Rectal smooth muscle tissue (tissue), 1 donor: ENCODE data around the gene TLL1.

Source experiments
- H3K27ac ChIP-seq: one replicate; pipeline ENCODE4 v1.7.0; 2013; ENCODE audit warnings: low read depth, low read length, inconsistent platforms
- H3K27me3 ChIP-seq: one replicate; pipeline ENCODE4 v1.7.0; 2013; ENCODE audit warnings: low read length; ENCODE audit not compliant: control insufficient read depth, insufficient read depth
- H3K36me3 ChIP-seq: one replicate; pipeline ENCODE4 v1.7.0; 2013; ENCODE audit warnings: low read length; ENCODE audit not compliant: control insufficient read depth, insufficient read depth
- H3K4me1 ChIP-seq: one replicate; pipeline ENCODE4 v1.7.0; 2013; ENCODE audit warnings: low read length; ENCODE audit not compliant: control insufficient read depth, insufficient read depth
- H3K4me3 ChIP-seq: one replicate; pipeline ENCODE4 v1.7.0; 2013; ENCODE audit warnings: low read length
- H3K9ac ChIP-seq: one replicate; pipeline ENCODE4 v1.7.0; 2013; ENCODE audit warnings: low read length

Gene TLL1

GRCh38 chr4:165964591-165964990 is 91.6 kb downstream of the TLL1 start:
- Histone ChIP-seq H3K36me3 (no peaks in the 10 kb centered on the region), H3K27me3 (no peaks in the 10 kb centered on the region), H3K9ac (no peak overlapping the region), H3K27ac (no peak overlapping the region), H3K4me3 (no peak overlapping the region), H3K4me1 (no peaks in the 10 kb centered on the region)

- Histone ChIP-seq H3K27me3 (no peaks in the 10 kb centered on the region), H3K9ac (no peak overlapping the region), H3K4me3 (no peak overlapping the region), H3K27ac (no peak overlapping the region), H3K4me1 (no peaks in the 10 kb centered on the region), H3K36me3 (no peaks in the 10 kb centered on the region)
Observed at GRCh38 chr4:165965503-165965902, 92.5 kb downstream of the TLL1 start.

GRCh38 chr4:165966833-165967232 is 93.8 kb downstream of the TLL1 start:
- no peak overlapping the region for H3K4me3 ChIP-seq
- H3K9ac ChIP-seq: no peak overlapping the region
- H3K36me3 ChIP-seq: no peaks in the 10 kb centered on the region
- no peaks in the 10 kb centered on the region for H3K27me3 ChIP-seq
- H3K4me1 ChIP-seq: no peaks in the 10 kb centered on the region
- H3K27ac ChIP-seq: no peak overlapping the region

- no peaks in the 10 kb centered on the region for H3K27me3 ChIP-seq
- no peak overlapping the region for H3K4me3 ChIP-seq
- no peak overlapping the region for H3K9ac ChIP-seq
- H3K36me3 ChIP-seq: no peaks in the 10 kb centered on the region
- H3K27ac ChIP-seq: no peak overlapping the region
- no peaks in the 10 kb centered on the region for H3K4me1 ChIP-seq
Observed at GRCh38 chr4:165967486-165967885, 94.4 kb downstream of the TLL1 start.

- Histone ChIP-seq H3K4me3 (no peak overlapping the region), H3K27ac (no peak overlapping the region), H3K4me1 (no peaks in the 10 kb centered on the region), H3K9ac (no peak overlapping the region), H3K36me3 (no peaks in the 10 kb centered on the region), H3K27me3 (no peaks in the 10 kb centered on the region)
Observed at GRCh38 chr4:165970703-165971420, 97.8 kb downstream of the TLL1 start.

GRCh38 chr4:165971446-165971845 is 98.4 kb downstream of the TLL1 start:
- Histone ChIP-seq H3K36me3 (no peaks in the 10 kb centered on the region), H3K27ac (no peak overlapping the region), H3K4me3 (no peak overlapping the region), H3K9ac (no peak overlapping the region), H3K4me1 (no peaks in the 10 kb centered on the region), H3K27me3 (no peaks in the 10 kb centered on the region)

- H3K4me1 ChIP-seq: no peaks in the 10 kb centered on the region
- H3K36me3 ChIP-seq: no peaks in the 10 kb centered on the region
- no peak overlapping the region for H3K4me3 ChIP-seq
- H3K27me3 ChIP-seq: no peaks in the 10 kb centered on the region
- H3K27ac ChIP-seq: no peak overlapping the region
- H3K9ac ChIP-seq: no peak overlapping the region
Observed at GRCh38 chr4:165971933-165972332, 98.9 kb downstream of the TLL1 start.

GRCh38 chr4:165972747-165973146 is 99.7 kb downstream of the TLL1 start:
- no peaks in the 10 kb centered on the region for H3K27me3 ChIP-seq
- H3K27ac ChIP-seq: no peak overlapping the region

GRCh38 chr4:165982934-165983333 is 109.9 kb downstream of the TLL1 start:
- H3K4me3 ChIP-seq: no peak overlapping the region
- H3K9ac ChIP-seq: no peak overlapping the region
- no peaks in the 10 kb centered on the region for H3K36me3 ChIP-seq
- H3K4me1 ChIP-seq: no peaks in the 10 kb centered on the region
- H3K27ac ChIP-seq: no peak overlapping the region
- no peaks in the 10 kb centered on the region for H3K27me3 ChIP-seq

More at GRCh38 chr4:165972747-165973146, 99.7 kb downstream of the TLL1 start:
- Histone ChIP-seq H3K4me1 (no peaks in the 10 kb centered on the region), H3K9ac (no peak overlapping the region), H3K4me3 (no peak overlapping the region), H3K36me3 (no peaks in the 10 kb centered on the region)

GRCh38 chr4:165986956-165987698 is 114.1 kb downstream of the TLL1 start:
- no peaks in the 10 kb centered on the region for H3K36me3 ChIP-seq

GRCh38 chr4:165991325-165992180 is 118.5 kb downstream of the TLL1 start:
- Histone ChIP-seq H3K36me3 (no peaks in the 10 kb centered on the region), H3K4me1 (no peaks in the 10 kb centered on the region), H3K27me3 (no peaks in the 10 kb centered on the region), H3K9ac (no peak overlapping the region), H3K27ac (no peak overlapping the region), H3K4me3 (no peak overlapping the region)

More at GRCh38 chr4:165986956-165987698, 114.1 kb downstream of the TLL1 start:
- Histone ChIP-seq H3K4me1 (no peaks in the 10 kb centered on the region), H3K27ac (no peak overlapping the region), H3K27me3 (no peaks in the 10 kb centered on the region), H3K9ac (no peak overlapping the region), H3K4me3 (no peak overlapping the region)

- Histone ChIP-seq H3K4me1 (no peaks in the 10 kb centered on the region), H3K9ac (no peak overlapping the region), H3K36me3 (no peaks in the 10 kb centered on the region), H3K4me3 (no peak overlapping the region), H3K27ac (no peak overlapping the region), H3K27me3 (no peaks in the 10 kb centered on the region)
Observed at GRCh38 chr4:165992283-165992682, 119.2 kb downstream of the TLL1 start.
